ENCODE results near the gene BNIP2.
A peak's percentile ranks its signal among the peaks of the same experiment; 100 is the strongest.
"Not testable (repeated sequence)": the region's sequence is repeated elsewhere in the genome, so short reads cannot be mapped to it uniquely, and the experiment has no call there.

Gene BNIP2, protein sequence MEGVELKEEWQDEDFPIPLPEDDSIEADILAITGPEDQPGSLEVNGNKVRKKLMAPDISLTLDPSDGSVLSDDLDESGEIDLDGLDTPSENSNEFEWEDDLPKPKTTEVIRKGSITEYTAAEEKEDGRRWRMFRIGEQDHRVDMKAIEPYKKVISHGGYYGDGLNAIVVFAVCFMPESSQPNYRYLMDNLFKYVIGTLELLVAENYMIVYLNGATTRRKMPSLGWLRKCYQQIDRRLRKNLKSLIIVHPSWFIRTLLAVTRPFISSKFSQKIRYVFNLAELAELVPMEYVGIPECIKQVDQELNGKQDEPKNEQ

DNA sequence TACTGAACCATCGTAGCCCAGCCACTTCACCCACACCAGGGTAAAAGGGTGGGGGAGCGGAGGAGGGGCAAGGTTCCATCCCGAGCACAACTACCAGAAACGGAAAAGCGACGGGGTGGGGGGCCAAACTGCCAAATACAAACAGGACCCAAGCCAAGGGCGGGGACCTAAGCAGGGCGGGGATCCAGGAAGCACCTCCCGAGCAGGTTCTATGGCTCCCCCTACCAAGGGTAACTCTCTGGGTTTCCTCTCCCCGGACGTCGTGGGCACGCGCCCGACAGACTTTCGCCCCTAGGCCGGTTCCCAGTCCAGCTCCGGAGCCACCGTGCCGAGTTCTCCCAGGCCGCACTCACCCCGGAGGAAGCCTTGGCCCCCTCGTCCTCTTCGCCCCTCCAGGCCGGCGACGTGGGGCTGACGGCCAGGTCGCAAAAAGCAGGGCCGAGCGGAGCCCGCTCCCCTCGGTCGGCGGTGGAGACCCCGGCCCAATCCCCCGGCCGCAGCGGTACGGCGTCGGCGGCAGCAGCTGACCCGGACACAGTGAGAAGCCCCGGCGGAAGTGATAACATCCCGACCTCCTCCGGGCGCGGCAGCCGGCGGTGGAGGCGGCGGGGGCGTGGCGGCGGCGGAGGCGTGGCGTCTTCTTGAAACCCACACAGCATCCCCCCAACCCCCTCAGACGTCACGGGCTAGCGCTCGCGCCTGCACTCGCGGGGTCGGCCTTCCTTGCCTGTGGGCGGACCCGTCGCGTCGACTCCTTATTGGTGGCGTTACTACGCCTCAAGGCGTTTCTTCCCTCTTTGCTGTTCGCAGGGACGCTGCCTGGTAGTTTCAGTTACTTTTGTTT, at the start of gene BNIP2:
Gene BNIP2 (minus strand): TSS at position 539 of the 844 bp plus-strand sequence. CDS start 6,863 bp downstream, outside the sequence.
- peak; percentile 99 for DNase-seq

DNA sequence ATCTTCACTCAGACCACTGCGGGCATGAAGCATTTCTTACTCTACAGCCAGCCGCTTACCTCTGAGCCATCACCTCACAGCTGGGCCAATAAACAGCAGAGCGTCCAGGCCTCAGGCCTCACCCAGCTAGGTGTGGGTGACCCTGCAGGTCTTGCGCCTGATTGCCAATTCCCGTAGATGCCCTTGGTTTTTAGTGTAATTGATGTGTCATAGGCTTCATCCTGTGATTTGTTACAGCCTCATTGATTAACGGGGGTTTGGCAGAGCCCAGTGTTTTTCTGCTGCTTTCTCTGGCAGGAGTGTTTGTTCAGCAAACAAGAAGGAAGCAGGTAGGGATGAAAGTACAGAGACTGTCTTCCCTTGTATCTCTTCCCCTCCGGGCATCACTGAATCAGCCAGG, 49.6 kb upstream of the BNIP2 start:
- no peak for DNase-seq

DNA sequence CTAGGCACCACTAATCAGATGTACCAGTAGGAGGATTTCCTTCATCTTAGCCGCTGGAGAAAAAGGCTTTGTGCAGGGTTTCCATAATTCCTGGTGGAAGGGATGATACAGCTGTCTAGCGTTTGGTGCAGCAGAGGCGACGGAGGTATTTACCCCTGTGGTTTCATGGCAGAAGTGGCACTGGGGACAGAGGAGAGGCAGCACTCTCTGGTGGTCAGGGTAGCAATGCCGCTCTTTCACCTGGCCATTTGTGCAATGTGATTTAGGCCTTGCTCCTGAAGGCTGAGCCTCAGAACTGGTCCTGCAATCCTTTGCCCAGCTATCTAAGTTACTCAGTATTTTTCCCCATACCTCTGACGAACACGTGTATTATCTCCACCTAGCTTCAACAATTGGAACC, 47.1 kb upstream of the BNIP2 start:
- DNase-seq = no peak

DNA sequence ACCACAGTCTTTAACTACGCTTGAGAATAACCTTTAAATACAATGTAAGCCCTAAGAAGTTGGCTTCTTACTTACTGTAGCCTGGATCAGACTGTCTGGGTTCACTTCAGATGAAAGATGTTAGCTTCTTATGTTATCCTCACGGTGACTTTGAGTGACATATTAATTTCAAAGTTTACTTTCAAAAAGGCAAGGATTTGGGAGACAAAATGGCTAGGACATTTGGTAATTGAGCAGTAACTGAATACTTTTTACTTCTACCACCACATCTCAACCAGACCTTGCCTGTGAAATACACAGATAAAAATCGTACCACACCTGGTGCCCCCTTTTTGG, 36.0 kb upstream of the BNIP2 start:
- DNase-seq = no peak

DNA sequence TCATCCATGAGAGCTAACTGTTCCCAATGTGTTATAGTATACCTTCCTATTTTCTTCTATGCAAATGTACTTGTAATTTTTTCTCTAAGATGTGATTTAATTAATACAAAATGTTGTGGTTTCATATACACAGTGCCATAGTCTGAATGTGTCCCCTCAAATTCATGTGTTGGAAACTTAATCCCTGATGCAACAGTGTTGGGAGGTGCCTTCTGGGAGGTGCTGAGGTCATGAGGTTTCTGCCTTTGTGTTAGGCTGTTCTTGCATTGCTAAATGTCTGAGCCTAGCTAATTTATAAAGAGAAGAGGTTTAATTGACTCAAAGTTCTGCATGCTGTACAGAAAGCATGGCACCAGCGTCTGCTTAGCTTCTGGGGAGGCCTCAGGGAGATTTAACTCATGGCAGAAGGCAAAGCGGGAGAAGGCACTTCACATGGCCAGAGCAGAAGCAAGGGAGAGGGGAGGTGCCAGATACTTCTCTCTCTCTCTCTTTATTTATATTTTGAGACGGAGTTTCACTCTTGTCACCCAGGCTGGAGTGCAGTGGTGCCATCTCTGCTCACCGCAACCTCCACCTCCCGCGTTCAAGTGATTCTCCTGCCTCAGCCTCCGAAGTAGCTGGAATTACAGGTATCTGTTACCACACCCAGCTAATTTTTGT, 34.7 kb upstream of the BNIP2 start:
- DNase-seq = no peak

DNA sequence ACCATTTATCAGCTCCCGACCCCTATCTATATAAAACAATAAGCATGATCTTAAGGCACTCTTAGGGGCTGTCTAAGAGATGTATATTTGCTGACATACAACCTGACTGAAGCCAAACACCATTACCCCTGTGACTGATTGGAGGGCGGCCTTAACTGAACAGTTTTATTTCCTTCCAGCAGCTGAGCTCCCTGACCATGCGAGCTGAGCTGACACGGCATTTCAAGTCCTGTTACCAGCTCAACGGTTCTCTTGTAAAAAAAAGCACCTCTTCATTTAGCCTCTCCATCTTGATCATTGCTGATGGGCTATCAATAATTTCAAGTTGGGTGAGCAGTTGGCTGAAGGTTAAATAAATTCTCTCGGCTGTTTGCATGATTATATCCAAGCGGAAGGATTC, 33.4 kb upstream of the BNIP2 start:
- no peak for DNase-seq

DNA sequence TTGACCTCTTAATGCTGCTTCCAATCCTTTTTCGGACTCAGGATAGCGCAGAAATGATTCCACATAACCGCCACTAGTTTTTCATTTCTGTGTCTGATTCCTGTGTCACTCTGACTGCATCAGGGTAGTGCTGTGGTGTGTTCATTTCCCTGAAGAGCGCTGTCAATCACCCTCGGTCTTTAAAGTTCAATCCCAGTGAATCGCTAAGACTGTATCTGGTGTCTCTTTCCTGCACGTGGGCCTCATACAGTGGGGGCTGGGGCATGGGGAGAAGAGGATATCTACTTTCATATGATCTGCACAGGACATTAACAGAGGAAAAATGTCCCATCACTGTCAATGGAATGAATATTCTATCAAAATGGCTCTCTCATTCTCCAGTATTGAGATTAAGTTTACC, 32.9 kb upstream of the BNIP2 start:
- DNase-seq = no peak

DNA sequence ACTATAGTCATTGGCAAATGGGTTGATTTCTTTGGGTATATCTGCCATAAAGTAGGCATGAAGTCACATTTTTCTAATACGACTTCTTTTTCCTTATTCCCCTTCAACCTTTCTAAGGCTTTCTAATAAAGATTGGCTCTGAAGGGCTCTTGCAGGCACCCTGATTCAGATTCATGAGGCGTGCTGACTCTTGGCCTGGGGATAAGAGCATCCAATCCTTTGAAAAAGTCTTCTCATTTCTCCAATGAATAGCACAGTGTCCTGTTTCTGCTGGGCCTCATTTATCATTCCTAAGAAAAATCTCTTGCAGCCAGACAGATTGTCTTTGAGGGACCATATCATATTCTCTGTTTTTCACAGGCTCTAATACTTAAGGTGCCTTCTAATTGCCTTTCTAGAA, 32.3 kb upstream of the BNIP2 start:
- no peak for DNase-seq

DNA sequence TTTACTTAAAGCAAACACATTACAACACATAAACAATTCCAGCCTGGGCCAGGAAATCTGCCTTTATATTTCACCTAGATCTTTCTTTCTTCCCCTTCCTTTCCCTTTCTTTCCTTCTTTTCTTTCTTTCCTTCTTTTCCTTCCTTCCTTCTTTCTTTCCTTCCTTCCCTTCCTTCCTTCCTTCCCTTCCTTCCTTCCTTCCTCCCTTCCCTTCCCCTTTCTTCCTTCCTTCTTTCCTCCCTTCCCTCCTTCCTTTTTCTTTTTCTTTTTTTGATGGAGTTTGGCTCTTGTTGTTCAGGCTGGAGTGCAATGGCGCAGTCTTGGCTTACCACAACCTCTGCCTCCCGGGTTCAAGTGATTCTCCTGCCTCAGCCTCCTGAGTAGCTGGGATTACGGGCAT, 24.1 kb upstream of the BNIP2 start:
- DNase-seq = no peak

DNA sequence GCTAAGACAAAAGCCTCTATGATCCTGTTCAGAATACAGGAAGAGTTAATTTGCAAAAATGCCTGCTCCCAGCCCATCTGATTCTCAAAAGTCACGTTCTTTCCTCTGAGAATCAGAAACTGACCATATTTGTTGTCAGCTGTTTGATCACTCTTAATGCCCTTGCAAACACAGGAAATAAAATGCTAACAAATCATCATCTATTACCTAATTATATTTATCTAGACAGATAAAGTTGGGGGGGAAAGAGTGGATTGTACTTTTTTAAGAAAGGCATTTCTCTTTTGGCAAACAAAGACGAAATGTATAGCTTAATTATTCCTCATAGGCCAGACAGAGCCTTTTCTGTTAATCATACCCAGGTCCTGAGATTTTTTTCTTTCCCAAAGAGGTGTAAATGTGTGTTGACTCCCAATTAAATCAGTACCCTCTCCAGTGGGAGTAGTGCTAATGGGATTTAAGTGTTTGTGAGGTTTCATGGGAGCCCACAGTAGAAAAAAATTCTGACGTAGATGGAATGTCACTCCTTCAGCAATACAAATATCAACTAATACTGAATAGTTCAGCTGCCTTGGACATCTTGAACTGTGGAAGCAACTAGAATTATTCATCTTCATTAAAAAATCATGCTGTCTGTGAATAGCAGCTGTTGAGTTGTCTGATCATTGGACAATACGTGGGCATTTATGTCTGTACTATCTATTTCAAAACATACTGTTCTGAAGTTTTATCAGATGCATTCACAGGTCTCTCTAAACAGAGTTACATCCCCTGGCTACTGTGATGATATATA, 22.5 kb upstream of the BNIP2 start:
- peak; percentile 25 for DNase-seq

DNA sequence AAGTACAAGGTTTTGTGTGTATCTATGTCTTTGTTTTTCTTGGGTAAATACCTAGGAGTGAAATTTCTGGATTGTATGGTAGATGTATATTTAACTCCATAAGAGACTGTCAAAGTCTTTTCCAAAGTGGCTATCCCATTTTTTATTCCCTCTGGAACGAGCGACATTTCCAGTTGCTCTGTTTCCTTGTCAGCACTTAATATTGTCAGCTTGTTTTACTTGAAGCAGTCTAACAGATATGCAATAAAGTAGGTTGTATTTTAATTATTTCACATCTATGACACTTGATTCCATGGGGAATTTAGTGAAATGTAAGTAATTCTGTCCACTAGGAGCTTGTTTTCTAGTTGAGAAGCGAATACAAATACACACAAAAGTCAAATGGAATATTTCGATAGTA, 18.5 kb upstream of the BNIP2 start:
- DNase-seq = no peak

DNA sequence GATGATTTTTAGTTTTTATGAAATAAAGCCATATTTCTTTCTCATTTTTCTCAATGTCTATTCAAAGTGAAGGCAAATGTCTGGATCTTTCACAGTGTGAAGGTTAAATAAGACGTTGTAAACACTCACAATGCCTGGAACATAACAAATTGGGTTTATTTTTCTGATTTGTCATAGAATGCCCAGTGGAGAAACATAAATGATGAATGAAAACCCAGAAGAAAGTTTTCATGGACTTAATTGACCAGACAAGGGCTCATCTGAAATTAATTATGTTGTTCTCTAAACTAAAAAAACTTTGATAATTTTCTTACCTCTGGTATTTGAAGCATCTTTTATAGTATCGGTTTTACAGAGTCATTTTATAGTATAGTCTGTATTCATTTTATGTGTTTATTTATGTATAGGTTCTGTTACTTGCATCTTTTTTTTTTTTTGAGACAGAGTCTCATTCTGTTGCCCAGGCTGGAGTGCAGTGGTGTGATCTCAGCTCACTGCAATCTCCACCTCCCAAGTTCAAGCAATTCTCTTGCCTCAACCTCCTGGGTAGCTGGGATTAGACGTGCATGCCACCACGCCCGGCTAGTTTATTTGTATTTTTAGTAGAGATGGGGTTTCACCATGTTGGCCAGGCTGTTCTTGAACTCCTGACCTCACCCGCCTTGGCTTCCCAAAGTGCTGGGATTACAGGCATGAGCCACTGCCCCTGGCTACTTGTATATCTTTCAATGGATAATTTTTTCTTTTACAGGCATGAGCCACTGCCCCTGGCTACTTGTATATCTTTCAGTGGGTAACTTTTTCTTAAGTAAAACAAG, 15.1 kb upstream of the BNIP2 start:
- no peak for DNase-seq

DNA sequence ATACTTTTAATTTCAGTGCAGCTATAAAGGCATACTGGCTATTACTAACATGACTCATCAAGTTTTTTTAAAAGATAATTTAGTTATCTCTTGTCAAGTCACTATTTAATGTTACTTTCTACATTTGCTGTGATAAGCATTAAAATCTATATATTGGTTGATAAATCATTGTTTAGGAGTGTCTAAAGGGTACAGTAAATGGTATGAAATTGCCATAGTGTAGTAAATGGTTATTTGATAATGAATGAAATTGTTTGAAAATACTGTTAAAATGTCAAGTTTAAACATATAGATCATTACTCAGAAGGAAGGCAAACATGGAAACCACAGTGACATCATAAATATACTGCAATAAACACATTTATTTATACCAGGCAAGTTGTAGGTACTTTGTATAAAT, 13.2 kb upstream of the BNIP2 start:
- no peak for DNase-seq

DNA sequence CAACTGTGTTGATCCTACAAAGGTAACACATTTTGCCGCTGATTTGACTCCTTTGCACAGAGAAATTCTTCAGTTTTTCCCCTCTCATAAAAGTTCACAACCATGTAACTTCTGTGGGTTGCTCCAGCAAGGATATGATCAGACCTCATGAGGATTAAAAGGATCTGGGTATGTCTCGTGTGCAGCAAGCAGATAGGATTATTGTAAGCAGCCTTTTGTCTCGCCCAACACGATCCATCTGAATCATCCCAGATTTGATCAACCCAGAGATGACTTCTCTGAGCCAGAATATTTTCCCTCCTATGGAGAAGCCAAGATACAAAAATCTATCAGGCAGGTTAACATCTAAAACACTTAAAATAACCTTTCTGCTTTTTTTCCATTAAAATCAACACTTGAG, 12.8 kb upstream of the BNIP2 start:
- DNase-seq = no peak

DNA sequence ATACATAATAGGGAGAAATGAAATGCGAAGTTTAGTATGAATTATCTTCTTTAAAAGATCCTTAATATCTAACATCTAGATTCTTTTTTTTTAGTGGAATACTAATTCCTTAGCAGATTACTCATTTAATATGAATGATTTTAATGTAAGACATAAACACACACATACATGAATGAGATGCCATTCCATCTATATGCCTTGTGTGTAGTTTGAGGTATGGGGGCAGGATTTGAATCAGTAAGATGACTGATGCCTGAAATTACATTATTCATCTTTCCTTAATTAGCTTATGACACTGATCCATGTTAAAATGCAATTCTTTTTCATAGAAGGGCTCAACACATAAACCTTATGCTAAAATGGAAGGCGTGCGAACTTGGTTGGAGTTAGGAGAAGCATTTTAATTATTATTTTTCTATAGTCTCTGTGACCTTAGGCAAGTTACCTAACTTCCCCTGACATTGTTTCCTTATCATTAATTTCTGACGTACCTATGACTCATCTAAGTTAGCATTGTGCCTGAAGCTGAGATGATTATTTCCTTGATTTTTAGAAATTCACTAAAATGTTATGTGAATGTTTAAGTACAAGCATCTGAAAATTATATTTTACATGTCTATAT, 10.8 kb upstream of the BNIP2 start:
- DNase-seq = no peak

DNA sequence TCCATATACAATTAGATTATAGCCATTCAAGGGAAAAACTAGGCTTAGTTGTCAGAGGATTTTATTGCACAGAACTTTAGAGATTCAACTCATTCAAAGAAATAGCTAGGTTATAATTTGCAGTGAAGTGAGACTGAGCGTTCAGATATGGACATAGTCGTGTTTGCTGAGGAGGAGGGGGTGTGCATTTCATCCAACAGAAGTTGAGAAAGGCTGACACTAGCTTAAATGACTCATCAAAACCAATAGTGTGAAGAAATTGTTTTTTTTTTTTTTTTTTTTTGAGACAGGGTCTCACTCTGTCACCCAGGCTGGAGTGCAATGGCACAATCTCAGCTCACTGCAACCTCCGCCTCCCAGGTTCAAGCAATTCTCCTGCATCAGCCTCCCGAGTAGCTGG, 8.9 kb upstream of the BNIP2 start:
- not testable (repeated sequence) for DNase-seq

DNA sequence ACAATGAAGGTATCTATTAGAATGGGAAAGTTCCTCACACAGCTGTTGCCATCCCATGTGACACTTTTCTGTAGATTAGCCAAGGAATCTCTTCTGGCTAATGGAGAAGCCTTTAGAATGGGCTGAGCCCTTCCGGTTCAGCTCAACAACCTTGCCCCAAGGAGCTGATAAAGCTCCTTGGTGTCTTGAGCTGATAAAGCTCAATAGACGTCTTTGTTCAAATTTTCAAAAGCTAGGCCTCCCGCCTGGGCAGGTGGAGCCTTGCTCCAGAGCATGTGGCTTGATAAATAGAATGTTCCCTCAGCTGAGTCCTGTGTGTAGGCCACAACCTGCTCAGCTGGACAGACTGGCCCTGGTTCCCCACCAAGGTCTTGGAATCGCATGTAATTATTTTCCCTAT, 7.2 kb upstream of the BNIP2 start:
- DNase-seq = no peak

DNA sequence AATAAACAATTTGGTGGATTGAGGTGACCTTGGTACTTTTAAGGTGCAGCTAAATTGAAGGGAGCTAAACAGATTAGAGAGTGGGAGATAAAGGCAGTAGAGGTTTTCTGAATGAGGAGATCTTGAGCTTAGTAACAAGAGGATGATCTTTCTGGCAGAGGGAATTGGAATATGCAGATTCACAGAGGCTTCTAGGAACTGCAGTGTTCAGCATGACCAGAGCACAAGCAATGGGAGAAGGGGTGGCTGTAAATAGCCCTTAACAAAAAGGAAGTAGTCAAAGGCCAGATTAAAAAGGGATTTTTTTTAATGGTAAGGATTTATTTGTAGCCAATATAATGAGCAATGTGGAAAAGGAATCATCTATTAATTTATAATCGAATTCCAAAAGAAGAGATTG, 5.7 kb upstream of the BNIP2 start:
- DNase-seq = no peak

DNA sequence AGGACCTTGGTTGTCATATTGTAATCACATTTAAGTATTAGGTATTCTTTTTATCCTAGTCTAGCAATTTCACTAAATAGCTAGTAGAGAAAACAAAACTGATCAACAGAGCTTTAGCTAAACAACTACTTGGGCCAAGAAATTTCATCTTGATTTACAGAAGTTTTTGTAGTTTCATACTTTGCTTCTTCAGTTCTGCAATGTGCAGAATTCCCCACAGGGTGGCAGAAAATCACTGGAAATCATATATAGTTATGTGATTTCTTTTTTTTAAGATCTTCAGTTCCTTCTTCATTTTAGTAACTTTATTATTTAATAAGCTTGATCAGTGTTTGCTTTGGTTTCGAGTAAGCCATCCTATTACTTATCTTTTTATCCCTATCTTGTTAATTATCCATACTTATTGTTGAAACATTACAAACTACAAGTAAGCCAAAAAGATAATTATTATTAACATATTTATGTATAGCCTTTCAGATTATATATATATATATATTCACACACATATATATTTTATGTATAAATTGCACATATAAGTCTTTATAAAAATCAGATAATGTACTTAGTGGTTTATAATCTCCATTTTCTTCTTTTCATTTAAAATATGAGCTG, 2.2 kb upstream of the BNIP2 start:
- DNase-seq = peak; percentile 60

DNA sequence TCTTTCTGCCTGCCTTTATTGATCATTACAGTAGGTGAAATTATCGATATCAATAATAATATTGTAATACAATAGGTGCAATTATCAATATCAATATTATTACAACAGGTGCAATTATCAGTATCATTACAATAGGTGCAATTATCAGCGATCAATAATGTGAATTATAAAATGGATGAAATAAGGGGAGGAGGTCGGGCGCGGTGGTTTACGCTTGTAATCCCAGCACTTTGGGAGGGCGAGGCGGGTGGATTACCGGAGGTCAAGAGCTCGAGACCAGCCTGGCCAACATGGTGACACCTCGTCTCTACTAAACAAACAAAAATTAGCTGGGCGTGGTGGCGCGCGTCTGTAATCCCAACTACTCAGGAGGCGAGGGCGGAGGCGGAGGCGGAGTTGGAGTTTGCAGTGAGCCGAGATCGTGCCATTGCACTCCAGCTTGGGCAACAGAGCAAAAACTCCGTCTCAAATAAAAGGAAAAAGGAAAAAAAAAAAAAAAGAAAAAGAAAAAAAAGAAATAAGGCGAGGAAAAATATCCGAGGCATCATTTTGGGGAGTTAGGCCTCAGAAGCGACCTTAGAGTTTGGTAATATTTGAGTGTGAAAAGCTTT, 611 bp upstream of the BNIP2 start:
- DNase-seq = peak; percentile 85

DNA sequence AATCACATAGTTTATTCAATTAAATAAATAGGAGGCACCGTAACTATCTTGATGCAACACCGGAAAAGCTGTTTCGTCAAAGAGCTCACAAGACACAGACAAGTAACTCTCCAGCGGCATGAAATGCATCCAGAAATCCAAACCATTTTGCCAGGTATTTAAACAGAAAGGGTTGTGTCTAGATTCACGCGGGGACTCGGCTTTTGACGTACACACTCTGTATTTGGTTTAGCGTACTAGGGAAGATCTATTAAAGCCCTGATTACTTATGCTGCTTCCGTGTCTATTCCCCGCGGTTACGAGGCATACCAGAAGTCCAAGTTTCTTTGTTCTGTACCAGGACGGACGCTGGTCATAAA, 718 bp downstream of the BNIP2 start:
- peak; percentile 51 for DNase-seq
